NOMO-1 treated with DMSO at 0.1 percent for 48 hours (cell line): ENCODE results near the gene GIGYF2.
"Not testable (repeated sequence)": the region's sequence is repeated elsewhere in the genome, so short reads cannot be mapped to it uniquely, and the experiment has no call there.

ENCODE experiments used
- DNase-seq: peaks from one replicate; lab custom pipeline; 2025; ENCODE audit not compliant: unreplicated experiment; lab: John Stamatoyannopoulos, UW

Gene GIGYF2

GRCh38 chr2:232687382-232688160 lies 9.6 kb upstream of the GIGYF2 start:
- no peak for DNase-seq

GRCh38 chr2:232688201-232688600 lies 8.9 kb upstream of the GIGYF2 start:
- DNase-seq, result no peak

GRCh38 chr2:232689152-232689910 lies 7.8 kb upstream of the GIGYF2 start:
- DNase-seq, result no peak

DNA sequence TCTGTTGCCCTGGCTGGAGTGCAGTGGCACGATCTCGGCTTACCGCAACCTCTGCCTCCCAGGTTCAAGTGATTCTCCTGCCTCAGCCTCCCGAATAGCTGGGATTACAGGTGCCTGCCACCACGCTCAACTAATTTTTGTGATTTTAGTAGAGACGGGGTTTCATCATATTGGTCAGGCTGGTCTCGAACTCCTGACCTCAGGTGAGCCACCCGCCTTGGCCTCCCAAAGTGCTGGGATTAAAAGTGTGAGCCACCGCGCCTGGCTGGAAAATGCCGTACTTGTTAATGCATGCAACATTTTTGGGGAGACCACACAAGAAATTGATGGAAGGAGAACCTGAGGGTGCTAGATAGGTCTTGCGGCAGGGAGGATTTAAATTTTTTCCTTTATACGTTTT lies 6.0 kb upstream of the GIGYF2 start:
- DNase-seq, result not testable (repeated sequence)

- no peak for DNase-seq
Measured at GRCh38 chr2:232693344-232693743, 3.8 kb upstream of the GIGYF2 start.

DNA sequence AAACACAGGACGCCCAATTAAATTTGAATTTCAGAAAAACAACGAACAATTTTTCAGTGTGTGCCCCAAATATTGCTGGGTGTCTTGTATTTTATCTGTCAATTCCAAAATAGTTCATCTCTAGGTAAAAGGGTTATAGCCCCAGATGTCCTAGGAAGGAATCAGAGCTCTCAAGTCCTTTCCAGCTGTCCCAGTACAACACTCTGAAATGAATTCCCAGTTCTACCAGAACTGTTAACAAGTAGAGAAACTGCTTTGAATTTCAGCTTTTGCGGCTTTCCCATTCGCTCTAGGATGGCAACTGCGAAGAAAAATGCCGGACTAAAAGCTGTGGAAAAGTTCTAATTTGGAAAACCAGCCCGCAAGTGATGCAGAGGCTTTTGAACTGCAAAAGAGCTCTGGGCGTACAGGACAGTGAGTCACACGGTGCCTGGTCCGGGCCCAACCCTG lies 497 bp upstream of the GIGYF2 start:
- DNase-seq, result no peak

- DNase-seq, result no peak
Measured at GRCh38 chr2:232697807-232698110, 628 bp downstream of the GIGYF2 start.

DNA sequence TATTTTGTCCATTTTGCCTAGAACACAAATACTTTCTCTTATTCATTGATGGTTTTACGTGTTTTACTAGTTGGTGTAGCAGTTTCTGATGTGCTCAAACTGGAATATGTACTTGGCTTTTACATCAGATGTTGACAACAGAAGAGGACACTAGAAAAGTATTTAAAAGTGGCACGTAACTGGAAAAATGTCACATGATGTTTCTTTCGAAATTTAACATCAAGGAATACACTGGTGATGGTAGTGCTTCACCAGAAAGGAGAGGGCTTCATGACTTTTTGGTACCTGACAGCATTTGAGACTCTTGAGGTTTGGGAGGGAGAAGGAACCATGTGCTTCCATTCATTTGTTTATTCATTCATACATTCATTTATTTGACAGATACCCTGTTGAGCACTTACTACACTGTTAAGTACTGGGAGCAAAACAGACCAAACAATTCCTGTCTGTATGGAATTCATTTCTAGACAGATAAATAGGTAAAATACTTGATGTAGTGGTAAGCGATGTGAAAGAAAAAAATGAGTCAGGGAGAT lies 1.5 kb downstream of the GIGYF2 start:
- no peak for DNase-seq

DNA sequence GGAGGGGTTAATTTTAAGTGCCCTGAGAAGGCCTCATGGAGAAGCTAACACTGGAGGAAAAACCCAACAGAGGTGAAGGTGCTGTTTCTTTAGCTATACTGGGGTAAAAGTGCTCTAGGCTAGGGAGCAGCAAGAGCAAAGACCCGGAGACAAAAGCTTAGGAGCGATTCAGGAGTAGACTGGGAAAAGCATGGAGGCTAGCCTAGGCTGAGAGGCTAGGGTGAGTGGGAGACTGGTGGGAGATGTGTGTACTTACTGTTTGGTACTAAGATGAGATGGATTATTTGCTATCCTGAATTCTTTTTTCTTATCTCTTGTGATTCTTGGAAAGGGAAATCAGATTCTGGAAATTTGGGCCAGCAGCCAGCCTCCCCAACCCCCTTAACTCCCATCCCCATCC lies 2.0 kb downstream of the GIGYF2 start:
- DNase-seq, result no peak

DNA sequence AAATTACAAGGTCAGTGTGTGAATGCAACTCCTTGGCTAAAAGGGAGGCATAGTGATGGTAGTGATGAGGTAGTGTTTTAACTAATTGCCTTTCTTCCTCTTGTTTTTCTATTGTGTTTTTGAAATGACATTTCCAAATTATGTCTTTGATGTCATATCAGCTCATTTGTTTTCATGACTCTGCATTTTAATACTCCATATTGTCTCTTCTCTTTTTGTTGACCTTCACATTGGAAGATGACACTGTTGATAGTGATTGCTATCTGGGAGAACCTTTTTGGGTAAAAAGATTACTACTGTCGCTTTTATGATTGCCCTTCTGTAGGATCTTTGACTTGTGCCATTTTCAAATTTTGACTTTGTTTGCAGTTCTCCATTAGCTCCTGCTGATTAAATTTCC lies 3.0 kb downstream of the GIGYF2 start:
- no peak for DNase-seq

DNA sequence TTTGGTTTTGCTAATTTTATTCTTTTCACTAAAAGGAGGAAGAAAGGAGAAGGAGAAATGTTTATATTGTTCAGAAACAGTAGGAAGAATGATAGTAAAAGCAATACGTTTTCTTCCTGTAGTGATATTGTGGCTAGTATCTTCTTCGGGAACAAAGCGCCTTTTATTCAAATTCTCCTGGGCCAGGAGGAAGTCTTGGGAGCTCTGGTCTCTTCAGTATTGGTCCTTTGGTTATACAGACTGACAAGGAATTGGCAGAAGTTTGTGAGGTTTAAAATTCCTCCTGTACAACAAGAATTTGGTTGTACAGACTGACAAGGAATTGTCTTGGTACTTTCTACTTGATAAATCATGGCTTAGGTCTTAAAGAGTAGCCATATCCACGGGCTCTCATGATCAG lies 9.9 kb downstream of the GIGYF2 start:
- DNase-seq, result no peak

DNA sequence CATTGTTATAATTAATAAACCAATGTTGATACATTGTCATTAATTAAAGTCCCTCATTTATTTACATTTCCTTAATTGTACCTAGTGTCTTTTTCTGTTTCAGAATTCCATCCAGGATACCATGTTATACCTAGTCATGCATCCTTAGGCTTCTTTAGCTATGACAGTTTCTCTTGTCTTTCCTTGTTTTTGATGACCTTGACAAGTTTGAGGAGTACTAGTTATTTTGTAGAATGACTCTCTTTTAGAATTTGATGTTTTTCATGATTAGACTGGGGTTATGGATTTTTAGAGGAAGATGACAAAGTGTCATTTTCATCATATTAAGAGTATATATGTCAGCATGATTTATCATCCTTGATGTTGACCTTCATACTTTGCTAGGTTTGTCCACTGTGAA lies 16.4 kb downstream of the GIGYF2 start:
- no peak for DNase-seq

DNA sequence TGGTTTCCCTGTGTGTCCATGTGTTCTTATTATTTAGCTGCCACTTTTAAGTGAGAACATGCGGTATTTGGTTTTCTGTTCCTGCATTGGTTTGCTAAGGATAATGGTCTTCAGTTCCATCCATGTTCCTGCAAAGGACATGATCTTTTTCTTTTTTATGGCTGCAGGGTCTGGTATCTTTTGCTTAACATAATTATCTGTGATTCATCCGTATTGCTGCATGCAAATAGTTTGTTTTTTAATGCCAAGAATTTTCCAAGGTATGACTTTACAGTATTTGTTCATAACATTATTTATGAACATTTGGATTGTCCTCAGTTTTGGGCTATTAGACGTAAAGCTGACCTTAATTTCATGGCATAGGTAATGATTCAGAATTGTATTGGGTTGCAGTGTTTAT lies 17.8 kb downstream of the GIGYF2 start:
- DNase-seq, result no peak

DNA sequence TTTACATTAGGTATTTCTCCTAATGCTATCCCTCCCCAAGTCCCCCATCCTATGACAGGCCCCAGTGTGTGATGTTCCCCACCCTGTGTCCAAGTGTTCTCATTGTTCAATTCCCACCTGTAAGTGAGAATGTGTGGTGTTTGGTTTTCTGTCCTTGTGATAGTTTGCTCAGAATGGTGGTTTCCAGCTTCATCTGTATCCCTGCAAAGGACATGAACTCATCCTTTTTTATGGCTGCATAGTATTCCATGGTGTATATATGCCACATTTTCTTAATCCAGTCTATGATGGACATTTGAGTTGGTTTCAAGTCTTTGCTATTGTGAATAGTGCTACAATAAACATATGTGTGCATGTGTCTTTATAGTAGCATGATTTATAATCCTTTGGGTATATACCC lies 22.9 kb downstream of the GIGYF2 start:
- DNase-seq, result not testable (repeated sequence)

DNA sequence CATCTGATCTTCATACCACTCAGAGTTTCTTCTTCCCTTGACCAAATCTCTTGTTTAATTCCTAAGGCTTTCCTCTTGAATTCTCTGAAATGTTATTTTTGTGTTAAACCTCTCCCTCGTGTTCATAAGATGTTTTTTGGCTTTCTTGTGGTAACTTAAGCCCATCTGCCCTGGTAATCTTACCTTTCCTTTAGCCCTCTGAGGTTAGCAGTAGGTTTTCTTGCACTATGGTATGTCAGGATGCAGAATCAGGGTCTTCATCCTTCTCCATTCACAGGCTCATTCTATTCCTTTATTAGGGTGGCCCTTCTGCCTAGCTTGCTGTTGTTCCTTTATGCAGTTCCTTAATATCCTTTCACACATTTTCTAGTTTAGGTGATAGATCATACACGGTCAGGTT lies 24.1 kb downstream of the GIGYF2 start:
- DNase-seq, result no peak

- DNase-seq, result no peak
Measured at GRCh38 chr2:232721882-232722281, 24.8 kb downstream of the GIGYF2 start.

GRCh38 chr2:232723027-232723426 lies 25.9 kb downstream of the GIGYF2 start:
- DNase-seq, result no peak

DNA sequence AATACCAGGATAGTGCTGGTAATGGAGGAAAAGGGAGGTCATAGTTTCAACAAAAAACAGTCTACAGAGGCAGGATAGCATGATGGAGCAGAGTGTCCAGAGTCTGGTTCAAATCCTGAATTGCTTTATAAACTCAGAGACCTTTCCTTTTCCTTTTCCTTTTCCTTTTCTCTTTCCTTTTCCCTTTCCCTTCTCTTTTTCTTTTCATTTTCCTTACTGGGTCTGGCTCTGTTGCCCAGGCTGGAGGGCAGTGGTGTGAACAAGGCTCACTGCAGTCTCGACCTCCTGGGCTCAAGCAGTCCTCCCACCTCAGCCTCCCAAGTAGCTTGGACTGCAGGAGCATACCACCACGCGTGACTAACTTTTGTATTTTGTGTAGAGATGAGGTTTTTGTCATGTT lies 31.7 kb downstream of the GIGYF2 start:
- DNase-seq, result no peak

- no peak for DNase-seq
Measured at GRCh38 chr2:232731470-232731869, 34.3 kb downstream of the GIGYF2 start.

DNA sequence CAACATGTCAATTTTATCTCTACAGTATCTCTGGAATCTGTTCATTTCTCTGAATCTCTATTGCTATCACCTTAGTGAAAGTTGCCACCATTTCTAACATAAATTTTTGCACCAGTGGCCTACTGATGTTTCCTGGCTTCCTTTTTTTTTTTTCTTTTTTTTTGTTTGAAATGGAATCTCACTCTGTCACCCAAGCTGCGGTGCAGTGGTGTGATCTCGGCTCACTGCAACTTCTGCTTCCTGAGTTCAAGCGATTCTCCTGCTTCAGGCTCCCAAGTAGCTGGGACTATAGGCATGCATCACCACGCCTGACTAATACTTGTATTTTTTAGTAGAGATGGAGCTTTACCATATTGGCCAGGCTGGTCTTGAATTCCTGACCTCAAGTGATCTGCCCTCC lies 44.2 kb downstream of the GIGYF2 start:
- no peak for DNase-seq

- no peak for DNase-seq
Measured at GRCh38 chr2:232741972-232742371, 44.8 kb downstream of the GIGYF2 start.

- DNase-seq, result no peak
Measured at GRCh38 chr2:232744963-232745362, 47.8 kb downstream of the GIGYF2 start.
